Fibroblast of upper back skin (primary cell): ENCODE measurements around the gene MYOM3.

Source experiments
- DNase-seq: peaks from one replicate; pipeline ENCODE4 v3.0.0-alpha.2; 2013

MYOM3 gene

DNA sequence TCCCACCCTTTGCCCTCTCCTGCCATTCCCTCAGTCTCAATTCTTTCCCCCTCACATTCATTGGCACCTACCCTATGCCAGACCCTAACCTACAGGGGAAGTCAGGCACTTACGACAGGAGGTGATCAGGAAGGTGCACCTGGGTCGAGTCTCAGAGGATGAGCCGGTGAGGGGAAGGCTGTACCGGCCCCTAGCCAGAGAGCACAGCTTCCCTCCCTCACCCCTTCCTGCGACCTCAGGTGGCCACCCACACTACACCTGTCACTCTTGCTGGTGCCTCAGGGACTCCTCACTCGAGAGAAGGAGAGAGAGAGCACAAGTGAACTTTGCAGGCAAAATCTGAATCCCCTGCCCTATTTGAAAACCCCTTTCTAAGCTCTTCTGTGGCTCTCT lies 1.7 kb upstream of the MYOM3 start:
- no peak for DNase-seq

DNA sequence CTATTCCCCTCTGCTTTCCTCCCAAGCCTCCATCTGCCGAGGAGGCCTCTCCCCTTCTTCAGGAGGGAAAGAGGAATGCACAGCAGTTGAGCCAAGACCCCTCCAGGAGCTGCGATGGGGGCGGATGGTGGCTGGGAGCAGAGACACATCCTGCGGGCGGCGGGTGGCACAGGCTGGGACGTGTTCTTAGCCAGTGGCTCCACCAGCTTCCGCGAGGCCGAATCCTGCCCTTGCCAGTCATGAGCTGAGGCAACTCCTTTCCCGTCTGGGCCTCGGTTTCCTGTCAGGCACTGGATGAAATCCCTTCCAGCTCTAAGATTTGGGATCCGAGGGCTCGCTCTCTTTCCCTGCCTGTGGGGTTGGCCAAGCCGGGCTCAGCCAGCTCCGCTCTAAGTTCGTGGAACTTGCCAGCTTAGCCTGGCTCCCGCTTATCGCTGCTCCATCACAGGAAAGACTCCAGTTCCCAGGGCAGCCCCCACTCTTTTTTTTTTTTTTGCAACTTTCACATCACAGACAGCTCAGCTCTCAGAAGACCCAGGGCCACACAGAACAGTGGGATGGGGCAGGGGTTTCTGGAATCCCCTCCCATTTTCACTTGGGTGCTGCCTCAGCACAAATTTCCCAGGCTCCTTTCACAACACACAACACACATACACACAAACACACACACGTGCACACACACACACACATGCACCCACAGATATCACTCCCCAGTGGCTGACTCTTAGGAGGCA lies 506 bp downstream of the MYOM3 start:
- no peak for DNase-seq

DNA sequence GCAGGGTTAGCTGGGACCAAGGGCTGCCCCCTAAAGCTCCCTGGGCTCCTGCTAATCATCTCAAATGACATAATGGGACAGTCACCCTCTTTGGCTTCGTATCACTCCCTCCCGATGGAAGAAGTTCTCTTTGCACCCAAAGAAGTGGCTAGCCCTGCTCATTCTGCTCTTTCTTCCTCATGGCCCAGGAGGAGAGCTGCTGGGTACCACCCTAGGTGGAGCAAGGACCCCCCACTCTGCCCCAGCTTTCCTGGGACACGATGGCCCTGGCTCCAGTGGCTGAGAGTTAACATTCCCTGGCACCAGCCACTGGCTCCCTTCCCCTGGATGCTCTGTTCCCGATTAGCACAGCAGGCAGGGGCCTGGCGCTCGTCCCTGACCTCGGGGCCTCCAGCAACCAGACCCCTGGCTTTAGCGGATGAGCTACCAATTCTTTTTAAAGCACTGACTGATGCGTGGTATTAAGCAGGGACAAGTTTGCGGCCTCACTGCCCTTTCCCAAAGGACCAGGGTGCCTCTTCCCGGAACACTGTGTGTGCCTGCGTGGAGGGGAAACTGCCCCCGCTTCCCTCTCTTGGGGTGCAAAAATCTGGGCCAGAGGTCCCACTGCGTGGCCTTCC lies 1.2 kb downstream of the MYOM3 start:
- no peak for DNase-seq

DNA sequence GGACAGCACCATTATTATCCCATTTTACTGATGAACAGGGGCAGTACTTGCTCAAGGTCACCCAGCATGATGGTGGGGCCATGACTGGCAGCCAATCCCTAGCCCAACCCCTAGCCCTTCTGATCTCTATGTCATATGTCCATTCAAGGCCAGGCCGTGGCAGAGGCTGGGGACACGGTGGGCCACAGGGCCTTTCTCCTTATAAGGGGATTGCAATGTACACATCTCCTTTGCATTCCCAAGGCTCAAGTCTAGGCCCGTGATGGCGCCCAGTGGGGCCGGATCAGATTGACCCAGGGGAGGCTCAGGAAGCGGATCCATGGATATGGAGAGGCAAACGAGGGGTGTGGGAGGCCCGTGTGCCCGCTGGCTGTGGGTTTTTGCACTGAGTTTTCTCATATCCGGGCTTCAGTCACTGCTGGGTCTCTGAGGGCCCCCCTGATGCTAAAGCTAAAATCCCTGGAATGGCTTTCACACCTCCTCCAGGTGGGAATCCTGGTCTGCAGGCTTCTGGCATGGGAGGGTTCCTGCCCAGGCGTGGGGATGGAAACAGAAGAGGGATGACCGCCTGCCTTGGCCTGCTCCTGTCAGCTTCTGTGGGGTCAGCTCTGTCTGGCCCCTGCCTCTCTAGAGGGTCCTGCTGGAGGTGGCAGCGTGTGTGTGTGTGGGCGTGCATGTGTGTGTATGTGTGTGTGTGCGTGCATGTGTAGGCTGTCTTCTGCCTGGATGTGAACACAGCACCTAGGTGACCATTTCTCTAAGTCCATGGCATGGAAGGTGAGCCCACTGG lies 2.1 kb downstream of the MYOM3 start:
- no peak for DNase-seq

DNA sequence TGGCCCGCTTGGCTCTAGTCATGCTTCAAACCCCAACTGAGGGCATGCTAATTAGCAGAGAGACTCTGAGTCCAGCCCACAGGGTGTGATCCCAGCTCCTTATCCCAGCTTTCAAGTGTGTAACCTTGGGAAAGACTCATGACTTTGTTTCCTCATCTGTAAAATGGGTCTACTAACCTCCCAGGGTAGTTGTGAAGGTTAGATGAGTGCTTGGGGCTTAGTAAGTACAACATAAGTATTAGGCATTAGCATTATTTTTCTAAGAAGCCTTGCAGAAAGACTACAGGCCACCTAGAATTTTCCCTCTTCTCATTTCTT lies 2.8 kb downstream of the MYOM3 start:
- no peak for DNase-seq

DNA sequence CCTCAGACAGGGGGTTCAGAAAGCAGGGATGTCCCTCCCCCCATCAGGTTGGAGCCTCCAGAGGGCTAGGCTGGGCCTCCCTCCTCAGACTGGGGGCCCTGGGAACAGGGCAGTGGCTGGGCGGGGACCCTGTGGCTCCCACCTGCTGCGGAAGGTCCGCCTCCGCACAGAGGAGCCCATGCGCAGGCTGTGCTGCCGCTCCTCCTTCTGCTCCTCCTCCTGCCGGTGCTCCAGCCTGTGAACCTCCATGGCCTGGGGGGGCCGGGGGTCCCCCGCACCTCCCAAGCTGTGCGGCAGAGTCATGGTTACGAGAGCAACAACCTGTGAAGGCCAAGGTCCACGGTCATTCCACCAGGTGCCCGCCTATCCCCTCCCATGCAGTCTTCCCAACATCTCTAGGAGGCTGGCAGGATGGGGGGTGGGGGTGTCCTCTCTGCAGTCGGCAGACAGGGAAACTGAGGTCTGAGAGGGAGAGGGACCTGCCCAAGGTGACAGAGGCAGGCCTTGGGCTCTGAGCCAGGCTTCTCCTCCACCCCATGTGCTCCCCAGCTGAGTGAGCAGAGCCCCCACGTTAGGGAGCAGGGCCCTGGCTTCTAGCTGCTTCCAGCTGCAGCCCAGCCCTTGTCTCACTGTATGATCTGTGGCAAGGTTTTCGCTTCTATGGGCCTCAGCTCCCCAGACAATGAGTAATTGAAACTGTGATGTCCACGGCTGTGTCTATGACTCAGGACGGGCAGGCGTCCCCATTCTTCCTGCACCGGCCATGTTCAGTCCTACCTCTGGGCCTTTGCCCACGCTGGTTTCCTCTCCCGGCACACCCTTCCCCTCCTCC lies 3.4 kb downstream of the MYOM3 start:
- peak; percentile 84 for DNase-seq

DNA sequence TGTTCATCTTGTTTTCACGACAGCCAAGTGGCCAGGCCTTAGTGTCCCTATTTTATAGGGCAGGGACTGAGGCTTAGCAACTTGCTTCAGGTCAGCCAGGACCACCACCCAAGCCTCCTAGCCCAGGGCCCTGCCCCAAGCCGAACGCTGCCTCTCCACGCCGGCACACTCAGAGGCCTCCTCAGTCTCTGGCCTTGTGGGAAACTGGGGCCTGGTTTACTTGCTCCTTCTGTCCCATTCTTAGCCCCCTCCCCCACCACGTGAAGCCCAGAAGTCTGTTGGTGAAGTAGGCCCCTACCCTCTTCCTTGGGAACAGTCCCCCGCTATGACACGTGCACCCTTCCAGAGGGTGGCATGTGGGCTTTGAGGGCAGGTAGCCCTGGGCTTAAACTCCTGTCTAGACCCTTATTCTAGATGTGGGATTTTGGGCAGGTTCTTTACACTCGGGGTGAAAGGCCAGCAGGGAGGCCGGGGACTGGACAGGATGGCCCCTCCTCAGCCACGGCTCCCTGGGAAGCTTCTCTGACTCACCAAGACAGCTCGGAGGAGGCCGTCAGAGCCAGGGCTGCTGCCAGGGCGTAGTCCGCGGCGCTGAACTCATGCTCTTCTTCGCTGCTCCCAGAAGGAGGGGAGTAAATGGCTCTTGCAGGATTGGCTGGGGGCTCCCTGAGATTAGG lies 4.3 kb downstream of the MYOM3 start:
- DNase-seq = peak; percentile 60

DNA sequence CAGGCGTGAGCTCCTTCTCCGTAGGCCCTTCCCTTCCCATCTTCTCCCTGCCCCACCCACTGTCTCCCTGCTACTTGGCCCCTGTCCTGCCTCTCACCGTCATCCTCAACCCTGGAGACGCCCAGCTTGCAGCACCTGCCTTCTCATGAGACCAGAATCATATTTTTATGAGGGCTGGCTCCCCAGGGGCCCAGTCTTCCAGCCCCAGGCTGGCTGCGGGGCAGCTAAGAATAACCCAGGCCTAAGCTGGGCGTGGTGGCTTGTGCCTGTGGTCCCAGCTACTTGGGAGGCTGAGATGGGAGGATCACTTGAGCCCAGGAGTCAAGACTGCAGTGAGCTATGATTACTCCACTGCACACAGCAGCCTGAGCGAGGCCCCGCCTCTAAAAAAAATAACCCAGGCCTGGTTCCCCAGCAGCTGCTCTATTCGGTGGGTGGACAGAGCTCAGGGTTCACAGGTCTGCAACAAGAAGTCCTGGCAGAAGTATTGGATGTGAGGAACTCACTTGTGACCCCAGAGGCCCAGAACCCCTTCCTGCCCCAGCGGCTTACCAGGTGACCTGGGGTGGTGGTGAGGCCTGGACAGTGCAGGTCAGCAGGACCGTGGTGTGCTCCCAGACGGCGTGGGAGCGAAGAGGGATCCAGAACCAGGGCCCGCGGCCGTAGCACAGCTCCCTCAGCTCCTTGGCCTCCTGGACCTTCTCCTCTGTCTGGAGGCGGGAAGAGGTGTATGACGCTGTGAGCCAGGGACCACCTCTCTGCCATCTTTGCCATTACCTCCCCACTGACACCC lies 6.4 kb downstream of the MYOM3 start:
- no peak for DNase-seq

DNA sequence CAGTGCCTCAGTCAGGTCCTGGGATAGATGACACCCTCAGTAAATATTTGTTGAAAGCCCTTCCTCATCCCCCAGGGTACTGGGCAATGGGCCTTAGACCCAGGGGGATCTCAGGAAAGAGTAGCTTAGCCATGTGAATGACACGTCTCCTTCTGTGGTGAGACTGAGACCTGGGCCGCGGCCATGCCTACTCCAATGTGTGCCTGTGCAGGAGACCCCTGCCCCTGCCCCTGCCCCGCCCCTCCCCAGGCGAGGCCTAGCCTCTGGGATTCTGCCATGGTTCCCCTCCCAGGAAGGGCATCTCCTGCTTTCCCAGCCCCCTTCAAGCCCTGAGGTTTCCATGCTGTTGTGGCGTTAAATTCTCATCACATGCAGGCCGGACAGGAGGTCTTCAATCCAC lies 7.1 kb downstream of the MYOM3 start:
- no peak for DNase-seq

DNA sequence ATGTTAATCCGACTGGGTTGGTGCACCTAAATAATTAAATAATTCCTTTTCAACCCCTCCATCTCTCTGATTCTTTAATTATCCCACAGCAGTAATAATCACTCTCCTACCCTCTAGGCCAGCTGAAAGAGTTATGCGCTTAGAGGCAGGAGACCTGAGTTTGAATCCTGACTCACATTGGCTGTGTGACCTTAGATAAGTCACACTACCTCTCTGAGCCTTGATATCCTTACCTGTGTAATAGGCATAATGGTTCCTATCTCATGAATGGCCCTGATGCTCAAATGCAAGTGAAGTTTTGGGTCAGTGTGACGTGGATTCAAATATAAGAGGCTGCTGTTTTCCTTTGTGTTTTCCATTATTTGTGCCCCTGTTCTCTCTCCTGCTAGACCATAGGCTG lies 8.1 kb downstream of the MYOM3 start:
- no peak for DNase-seq

DNA sequence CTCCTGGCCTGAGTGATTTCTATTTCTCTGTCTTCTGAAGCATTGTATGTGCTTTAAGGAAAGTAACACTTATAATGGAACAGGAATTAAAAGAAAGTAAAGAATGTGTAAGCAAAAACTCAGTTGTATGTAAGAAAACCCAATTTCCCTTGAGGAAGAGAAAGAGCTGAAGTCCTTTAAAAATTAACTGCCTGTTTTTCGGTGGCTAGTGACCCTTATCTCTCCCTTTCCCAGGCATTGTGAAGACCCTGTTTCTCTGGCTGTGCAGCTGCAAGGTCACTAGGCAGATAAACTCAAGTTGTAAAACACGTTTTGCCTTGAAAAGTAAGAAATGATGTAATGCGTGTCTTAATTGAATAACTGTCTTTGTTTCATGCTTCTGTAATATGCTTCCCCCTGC lies 8.5 kb downstream of the MYOM3 start:
- no peak for DNase-seq

DNA sequence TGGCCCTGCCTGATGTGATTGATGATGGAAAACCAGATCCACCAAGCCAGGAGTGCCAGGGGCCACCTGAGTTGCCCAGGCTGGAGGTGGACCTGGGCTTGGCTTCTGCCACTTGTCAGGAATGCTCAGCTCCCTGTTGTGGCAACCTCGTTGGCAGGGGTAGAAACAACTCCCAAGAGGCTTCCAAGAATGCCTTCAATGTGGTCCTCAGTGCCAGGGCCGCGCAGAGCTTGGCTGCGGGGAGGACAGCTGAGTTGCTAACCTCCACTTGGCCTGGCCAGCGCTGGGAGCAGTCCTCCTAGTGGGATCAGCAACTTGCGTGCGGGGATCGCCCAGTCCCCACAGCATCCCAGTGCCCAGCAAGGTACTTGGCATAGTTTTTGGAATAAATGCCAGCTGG lies 9.0 kb downstream of the MYOM3 start:
- no peak for DNase-seq

DNA sequence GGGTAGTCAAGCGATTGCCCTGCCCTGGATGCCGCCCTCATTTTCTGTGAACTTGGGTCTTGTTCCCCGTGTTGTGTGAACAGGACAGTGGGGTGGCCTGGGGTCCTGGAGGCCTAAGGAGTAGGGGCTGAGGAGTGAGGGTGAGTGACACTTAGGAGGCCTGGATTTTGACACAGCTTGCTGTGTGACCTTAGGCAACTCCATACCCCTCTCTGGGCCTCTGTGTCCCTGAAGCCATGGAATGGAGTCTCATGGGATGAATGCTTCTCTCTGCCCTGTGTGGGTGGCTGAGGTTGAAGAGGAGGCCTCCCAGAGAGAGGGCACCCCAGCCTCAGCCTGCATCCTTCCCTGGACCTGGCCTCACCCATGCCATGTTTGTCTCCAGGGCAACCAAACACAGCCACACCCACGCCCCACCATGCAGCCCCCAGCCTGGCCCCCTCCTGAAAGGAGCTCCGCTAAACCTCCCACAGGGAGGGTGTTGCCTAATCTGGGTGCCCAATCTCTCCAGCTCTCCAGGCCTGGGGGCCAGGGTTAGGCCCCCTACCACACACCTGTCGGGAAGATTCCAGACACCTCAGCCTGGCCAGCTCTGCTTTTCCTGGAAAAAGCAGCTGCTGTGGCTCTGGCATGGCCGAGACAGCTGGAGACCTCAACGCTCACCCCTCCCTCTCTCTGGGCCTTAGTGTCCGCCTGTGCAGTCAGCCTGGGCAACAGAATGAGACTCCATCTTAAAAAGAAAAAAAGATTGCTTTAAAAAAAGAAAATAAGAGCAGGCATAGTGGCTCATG lies 9.9 kb downstream of the MYOM3 start:
- DNase-seq = no peak

DNA sequence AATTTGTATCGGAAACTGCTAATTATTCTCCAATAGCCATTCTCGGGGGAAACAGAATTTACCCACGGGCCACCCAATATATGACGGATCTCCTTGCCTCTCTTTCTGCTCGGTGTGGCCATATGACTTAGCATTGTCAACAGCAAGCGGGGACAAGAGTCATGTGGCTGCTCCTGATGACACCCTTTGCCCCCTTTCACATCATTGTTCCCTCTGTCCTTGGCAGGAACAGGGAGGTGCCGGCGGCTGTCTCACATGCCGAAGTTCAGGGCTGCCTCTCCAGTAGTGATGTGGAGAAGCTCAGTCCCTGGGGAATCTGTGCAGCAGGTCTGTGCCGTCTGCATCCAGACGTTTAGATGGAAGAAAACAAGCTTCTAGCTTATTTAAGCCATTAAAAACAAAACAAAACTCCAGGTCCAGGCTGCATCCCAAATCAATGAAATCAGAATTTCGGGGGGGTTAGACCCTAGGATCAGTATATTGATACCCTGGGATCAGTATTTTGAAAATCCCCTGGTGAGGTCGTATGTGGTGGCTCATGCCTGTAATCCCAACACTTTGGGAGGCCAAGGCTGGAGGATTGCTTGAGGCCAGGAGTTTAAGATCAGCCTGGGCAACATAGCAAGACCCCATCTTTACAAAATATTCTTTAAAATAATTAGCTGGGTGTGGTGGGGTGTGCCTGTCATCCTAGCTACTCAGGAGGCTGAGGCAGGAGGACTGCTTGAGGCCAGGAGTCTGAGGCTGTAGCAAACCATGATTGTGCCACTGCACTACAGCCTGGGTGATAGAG lies 10.8 kb downstream of the MYOM3 start:
- no peak for DNase-seq

DNA sequence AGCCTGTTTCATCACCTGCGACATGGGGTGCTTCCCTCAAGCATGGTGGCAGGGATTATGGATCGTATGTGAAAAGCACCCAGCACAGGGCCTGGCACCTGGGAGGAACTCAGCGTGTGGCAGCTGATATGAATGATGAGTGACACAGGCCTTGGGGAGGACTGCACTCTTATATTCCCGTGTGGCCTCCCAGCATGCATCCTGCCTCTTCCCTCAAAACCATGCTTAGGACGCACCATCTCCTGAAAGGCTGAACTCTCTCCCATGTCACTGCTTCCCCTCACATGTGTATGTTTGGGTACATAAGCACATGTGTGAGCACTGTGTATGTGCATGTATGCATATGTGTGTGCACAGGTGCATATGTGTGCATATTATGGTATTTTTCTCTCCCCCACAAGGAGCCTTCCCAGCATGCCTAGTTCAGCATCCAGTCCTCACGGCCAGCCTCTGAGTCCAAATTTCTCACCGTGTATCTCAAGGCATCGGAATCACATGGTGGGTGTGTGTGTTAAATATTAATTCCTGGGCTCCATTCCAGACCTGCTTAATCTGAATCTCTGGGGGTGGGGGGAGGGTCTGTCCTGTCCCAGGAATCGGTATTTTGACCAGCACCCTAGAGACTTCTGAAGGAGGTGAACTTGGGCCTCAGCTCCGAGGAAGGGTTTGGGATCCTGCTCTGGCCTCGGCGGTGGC lies 12.8 kb downstream of the MYOM3 start:
- no peak for DNase-seq

DNA sequence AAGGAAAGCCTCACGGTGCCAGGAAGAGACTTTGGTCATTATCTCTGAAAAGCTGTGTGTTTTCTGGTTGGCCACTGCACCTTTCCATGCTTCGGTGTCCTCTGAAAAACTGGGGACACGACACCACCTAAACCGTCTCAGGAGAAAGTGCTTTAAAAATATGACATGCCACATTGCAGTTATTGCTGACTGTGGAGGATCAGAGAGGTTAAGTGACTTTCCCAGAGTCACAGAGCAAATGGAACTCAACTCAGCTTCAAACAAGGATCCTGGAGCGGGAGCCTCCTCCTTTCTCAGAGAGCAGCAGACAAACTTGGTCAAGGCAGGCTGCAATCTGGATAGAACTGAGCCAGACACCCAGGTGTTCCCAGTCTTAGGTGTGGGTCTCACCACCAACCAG lies 13.8 kb downstream of the MYOM3 start:
- no peak for DNase-seq

DNA sequence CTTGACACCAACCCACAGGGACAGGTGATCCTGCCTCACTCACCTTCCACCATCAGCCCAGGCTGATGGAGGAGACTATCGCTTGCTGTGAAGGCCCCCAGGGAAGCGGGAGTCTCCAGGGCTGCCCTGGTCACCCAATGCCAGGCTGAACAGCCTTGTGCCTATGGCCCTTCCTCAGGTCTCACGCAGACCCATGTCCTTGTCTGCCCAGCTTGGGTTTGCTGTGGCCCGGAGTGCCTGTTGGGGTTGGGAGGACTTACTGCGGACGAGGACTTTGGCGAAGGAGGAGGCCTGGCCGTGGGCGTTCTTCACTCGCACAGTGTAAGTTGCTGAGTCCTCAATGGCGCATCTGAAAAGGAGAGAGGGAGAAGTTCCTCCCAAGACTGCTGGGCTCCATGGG lies 14.3 kb downstream of the MYOM3 start:
- DNase-seq = no peak

DNA sequence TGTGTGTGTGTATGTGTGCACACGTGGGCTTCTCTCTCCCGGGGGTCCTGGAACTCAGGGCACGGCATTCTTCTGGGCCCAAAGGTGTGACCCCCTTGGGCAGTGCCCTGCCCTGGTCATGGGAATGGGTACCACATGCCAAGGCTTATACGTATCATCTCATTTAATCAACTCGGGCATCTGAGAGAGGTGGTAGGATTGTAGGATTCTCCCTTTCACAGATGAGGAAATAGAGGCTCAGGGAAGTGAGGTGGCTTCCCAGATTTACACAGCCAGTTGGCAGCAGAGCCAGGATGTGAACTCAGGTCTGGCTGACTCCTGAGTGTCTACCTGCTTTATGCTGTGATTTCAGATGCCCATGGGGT lies 15.2 kb downstream of the MYOM3 start:
- no peak for DNase-seq

DNA sequence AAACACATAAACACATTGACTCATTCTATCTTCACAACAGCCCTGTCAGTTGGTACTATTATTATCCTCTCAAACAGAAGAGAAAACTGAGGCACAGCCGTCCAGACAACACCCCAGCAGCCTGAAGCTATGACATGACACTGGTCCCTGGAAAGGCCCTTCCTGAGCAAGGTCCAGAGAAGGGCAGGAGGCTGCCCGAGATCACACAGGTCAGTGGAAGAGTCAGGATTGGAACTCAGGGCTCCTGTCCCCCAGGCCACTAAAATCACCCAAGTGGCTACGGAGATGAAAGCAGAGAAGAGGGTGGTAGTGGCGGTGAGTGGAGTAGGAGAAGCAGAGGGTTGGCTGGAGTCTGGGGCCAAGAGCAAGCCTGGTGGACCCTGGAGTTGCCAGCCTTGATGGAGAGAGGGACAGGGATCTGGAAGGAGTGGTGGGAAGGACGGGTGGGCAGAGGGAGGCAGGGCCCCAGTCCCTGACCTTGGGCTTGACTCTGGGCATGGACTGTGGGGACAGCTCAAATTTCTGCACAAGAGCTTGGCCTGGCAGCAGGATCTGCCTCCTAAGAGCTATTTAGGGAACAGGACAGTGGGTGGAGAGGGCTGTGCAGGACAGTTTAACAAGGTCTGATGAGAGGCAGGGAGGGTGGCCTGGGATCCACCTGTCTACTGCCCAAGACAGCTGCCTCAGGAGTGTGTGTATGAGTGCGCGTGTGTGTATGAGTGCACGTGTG lies 15.8 kb downstream of the MYOM3 start:
- DNase-seq = no peak
